ENCODE data around the gene MPPED1. TPM values are rescaled to one million over a fixed set of nuclear protein-coding genes. Genes with fewer than 3 reads are reported as not detected.

The MPPED1 gene
- total RNA-seq, 4 donors from 2014 or later: 0.29 to 6.8 (median 0.80) TPM; not detected in 1

DNA sequence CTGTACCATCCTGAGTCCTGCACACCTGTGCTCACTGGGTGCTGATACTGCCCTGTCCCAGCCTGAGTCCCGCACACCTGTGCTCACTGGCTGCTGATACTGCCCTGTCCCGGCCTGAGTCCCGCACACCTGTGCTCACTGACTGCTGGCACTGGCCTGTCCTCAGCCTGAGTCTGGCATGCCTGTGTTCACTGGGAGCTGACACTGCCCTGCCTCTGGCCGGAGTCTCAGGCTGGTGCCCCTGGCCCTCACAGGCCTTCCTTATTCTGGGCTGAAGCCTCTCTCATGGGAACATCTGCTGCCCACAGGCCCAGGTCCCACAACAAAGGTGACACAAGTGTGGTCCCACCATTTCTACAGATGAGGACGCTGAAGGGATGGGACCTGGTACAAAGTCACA, 115.1 kb downstream of the MPPED1 start:
- no peak for TF ChIP-seq POLR2A (IDR thresholded peaks at IDR 0.05)
- TF ChIP-seq, protein P1, sequence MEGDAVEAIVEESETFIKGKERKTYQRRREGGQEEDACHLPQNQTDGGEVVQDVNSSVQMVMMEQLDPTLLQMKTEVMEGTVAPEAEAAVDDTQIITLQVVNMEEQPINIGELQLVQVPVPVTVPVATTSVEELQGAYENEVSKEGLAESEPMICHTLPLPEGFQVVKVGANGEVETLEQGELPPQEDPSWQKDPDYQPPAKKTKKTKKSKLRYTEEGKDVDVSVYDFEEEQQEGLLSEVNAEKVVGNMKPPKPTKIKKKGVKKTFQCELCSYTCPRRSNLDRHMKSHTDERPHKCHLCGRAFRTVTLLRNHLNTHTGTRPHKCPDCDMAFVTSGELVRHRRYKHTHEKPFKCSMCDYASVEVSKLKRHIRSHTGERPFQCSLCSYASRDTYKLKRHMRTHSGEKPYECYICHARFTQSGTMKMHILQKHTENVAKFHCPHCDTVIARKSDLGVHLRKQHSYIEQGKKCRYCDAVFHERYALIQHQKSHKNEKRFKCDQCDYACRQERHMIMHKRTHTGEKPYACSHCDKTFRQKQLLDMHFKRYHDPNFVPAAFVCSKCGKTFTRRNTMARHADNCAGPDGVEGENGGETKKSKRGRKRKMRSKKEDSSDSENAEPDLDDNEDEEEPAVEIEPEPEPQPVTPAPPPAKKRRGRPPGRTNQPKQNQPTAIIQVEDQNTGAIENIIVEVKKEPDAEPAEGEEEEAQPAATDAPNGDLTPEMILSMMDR (IDR thresholded peaks at IDR 0.05): no peak
- H3K4me3 ChIP-seq (ENCODE audit: low read depth, poor library complexity, severe bottlenecking): no peak overlapping the region
- 80 to 93% methylated on average over 1 to 2 of the region's 5 CpGs for WGBS, 2 donors
- DNase-seq (ENCODE audit: low spot score in 2 of 2): no peak
- intact Hi-C loops (cut with DNase I; ENCODE audit: low total_unique reads): no loop called here

DNA sequence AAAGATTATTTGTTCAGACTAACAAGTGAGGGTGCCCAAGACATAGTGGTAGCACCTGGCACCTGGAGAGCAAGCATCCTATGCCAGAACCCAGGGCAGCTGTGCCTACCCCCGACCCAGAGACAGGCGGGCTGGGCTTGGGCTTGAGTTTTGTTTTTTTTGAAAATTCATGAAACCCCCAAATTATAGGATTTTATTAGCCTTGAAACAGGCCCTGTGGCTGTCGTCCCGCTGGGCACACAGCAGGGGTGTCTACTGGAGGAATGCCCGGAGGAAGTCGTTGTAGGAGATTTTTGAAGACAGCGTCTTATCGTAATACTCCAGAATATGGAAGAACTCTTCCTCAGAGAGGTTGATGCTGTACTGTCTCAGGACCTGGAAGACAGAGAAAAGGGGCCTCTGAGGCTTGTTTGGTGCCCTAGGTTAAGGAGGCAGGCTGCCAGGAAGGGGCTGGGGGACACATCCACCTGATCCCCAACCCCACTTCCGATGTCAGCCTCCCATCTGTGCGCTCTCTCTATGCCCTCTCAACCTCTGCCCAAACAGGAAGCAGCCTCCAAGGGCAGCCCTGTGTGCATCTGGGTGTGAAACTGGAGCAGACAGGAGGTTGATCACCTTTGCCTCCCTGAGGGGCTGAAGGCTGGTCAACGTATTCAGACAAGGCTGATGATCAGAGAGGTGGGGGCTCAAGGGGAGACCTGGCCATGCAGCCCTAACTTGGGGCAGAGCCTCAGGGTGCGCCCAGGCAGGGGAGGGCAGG, 117.0 kb downstream of the MPPED1 start:
- peak in 1 of 2 donors; percentile 76 for DNase-seq (ENCODE audit: low spot score in 2 of 2)
- 66 to 71% methylated on average over 12 of the region's 12 CpGs for WGBS, 2 donors
- intact Hi-C loops (cut with DNase I; ENCODE audit: low total_unique reads): no loop called here
- TF ChIP-seq POLR2A (IDR thresholded peaks at IDR 0.05): no peak
- TF ChIP-seq, protein P1 (IDR thresholded peaks at IDR 0.05): no peak
- no peak overlapping the region for H3K4me3 ChIP-seq (ENCODE audit: low read depth, poor library complexity, severe bottlenecking)

DNA sequence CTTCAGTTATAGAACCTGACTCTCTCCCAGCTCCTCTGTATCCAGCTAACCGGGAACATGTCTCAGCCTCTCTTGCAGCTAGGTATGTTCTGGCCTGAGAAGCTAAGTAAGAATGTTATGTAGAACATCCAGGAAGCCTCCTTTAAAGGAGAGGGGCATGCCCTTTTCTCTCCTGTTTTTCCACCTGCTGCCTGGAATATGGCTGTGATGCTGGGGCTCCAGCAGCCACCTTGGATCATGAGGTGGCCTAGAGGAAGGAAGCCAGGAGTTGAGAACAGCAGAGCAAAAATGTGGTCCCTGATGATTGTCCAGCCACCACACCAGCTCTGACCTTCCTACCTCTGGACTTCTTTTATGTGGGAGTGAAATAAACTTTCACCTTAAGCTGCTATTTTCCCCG, 117.6 kb downstream of the MPPED1 start:
- WGBS, 2 donors: 93 to 94% methylated on average over 2 of the region's 2 CpGs
- no peak overlapping the region for H3K4me3 ChIP-seq (ENCODE audit: low read depth, poor library complexity, severe bottlenecking)
- intact Hi-C loops (cut with DNase I; ENCODE audit: low total_unique reads): no loop called here
- TF ChIP-seq, protein P1 (IDR thresholded peaks at IDR 0.05): no peak
- no peak for TF ChIP-seq POLR2A (IDR thresholded peaks at IDR 0.05)
- DNase-seq (ENCODE audit: low spot score in 2 of 2): no peak

DNA sequence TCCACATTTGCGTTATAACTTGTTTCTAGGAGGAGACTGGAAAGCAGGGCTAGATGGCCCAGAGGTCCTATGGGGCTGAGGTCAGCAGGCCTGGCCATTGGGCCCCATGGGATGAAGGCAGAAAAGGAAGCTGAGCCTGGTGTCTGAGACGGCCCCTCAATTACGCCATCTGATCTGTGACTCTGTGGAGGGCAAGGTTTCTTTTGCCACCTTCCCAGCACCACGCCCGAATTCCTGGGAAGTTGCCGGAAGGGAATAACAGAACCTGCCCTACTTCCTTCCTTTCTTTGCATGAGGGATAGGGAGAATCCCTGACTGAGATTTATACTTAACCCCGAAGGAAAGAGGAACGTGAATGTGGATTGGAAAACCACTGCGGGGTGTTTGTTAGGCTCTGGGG, 118.1 kb downstream of the MPPED1 start:
- whole genome bisulfite sequencing, 2 donors: 46 to 51% methylated on average over 9 of the region's 9 CpGs
- no peak for TF ChIP-seq POLR2A (IDR thresholded peaks at IDR 0.05)
- H3K4me3 ChIP-seq (ENCODE audit: low read depth, poor library complexity, severe bottlenecking): no peak overlapping the region
- intact Hi-C loops (cut with DNase I; ENCODE audit: low total_unique reads): no loop called here
- no peak for DNase-seq (ENCODE audit: low spot score in 2 of 2)

DNA sequence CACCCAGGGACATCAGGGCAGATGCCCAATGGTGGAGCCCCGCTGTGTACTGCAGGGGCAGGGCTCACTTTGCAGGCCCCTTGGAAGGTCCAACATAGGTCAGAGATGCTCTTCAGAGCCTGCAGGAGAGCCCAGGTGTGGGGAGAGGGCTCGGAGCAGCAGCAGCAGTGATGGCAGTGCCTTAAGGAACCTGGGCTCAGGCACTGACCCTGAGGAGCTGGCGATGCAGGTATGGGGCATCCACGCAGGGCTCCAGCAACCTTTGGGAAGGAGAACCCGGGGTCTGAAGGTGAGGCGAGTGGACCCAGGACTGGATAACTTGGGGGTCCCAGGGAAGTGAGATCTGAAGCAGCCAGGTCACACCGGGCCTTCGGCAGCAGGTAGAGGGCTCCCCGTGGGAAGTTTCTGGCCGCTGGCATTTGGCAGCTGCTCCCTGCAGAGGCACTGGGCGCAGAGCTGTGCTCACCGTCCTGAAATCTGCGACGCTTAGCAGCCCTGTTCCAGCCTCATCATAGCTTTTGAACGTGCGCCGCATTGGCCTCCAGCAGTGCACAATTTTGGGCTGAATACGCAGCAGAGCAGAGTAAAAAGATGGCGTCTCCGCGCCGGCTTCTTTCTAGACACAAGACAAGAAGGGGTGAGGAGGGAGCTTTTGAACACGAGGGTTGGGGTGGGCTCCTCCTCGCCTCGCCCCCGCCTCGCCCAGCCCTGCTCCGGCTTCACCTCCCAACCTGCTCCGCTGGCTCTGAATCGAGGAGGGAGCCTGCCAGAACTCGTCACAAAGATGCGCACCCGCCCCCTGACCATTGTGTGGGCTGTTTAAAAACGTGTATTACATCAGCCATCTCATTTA, 118.8 kb downstream of the MPPED1 start:
- no peak for TF ChIP-seq POLR2A (IDR thresholded peaks at IDR 0.05)
- TF ChIP-seq, protein P1 (IDR thresholded peaks at IDR 0.05): no peak
- H3K4me3 ChIP-seq (ENCODE audit: low read depth, poor library complexity, severe bottlenecking): no peak overlapping the region
- intact Hi-C loops (cut with DNase I; ENCODE audit: low total_unique reads): no loop called here
- WGBS, 2 donors: 53 to 60% methylated on average over 31 to 34 of the region's 34 CpGs
- no peak for DNase-seq (ENCODE audit: low spot score in 2 of 2)

DNA sequence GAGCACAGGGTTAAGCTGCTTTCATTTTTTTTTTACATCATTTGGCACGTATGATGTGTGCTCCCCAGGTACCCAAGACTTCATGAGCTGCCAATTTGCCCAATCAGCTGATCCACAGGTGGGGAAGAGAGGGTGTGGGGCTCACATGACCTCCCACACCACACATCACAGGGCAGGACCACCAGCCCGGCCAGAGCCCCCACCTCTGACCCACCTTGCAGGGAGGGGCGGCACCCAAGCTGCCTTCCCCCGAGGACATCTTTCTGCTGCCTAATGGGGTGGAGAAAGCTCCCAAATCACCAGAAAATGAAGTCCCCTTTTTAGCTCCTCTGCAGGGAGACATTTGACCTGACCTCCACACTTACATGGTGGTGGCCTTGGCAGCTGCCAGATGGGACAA, 119.8 kb downstream of the MPPED1 start:
- H3K4me3 ChIP-seq (ENCODE audit: low read depth, poor library complexity, severe bottlenecking): no peak overlapping the region
- WGBS, 2 donors: 29 to 37% methylated on average over 4 of the region's 4 CpGs
- intact Hi-C loops (cut with DNase I; ENCODE audit: low total_unique reads): no loop called here
- no peak for DNase-seq (ENCODE audit: low spot score in 2 of 2)
- TF ChIP-seq, protein P1 (IDR thresholded peaks at IDR 0.05): no peak
- no peak for TF ChIP-seq POLR2A (IDR thresholded peaks at IDR 0.05)
